Heart left ventricle (tissue), 13 donors: ENCODE results near the gene PCMTD2.

Experiments
- CTCF ChIP-seq, 12 donors: fragments of 200-600 bp; sonication (generic) in 4 of 12; IDR thresholded peaks; one replicate each; pipeline versions ENCODE4 v1.5.0 to v1.8.0; 2018 to 2022; ENCODE audit warnings: antibody characterized with exemption in 12 of 12, mild to moderate bottlenecking in 5 of 12
- POLR2A ChIP-seq, 2 donors: fragments of 450-650 bp; IDR thresholded peaks; one replicate each; pipeline ENCODE4 v1.6.1; 2017; ENCODE audit warnings: antibody characterized with exemption in 2 of 2, mild to moderate bottlenecking in 2 of 2, moderate library complexity in 2 of 2
- donor health status: ischemic (EF 13 %, LVEDD 7.1; RV severe dilation, severe dysfunction).
- donor health status: DM: no; HTN: yes; CAD: no.
- donor health status: DM: no; HTN: no; CAD: no.
- donor health status: ischemic (EF 25% LVEDD 6.9; RV normal size, moderate dysfunction).
- donor health status: ischemic (EF 25% LVEDD 5.7; RV mildly dilated, moderate dysfunction).
- donor health status: ischemic (EF 35%, LVEDD 5.7; RV mildly dilated, moderate dysfunction).
- donor health status: nonischemic (EF 11% LVEDD 7.7; RV severe dilation, severe dysfunction).
- donor health status: DM: yes; HTN: yes; CAD: no.
- donor health status: PGD.
- donor health status: ischemic (EF 29% LVEDD 5.4; RV normal size, mild dysfunction).
- donor health status: nonischemic (EF 23%, LVEDD 6.1; RV moderate dilation, normal function).

- TF ChIP-seq CTCF (IDR thresholded peaks at IDR 0.05) (no peak), POLR2A (IDR thresholded peaks at IDR 0.05) (no peak)
Measured at GRCh38 chr20:64216910-64217309, 38.6 kb upstream of the PCMTD2 start.
